Naive thymus-derived CD4-positive, alpha-beta T cell (primary cell): ENCODE results near the gene TRH. TPM values are rescaled to one million over a fixed set of nuclear protein-coding genes. Genes with fewer than 3 reads are reported as not detected.

Source experiments
- ATAC-seq: fragments of 150-1000 bp; cut with Tn5 transposase; 2 replicates; pipeline ENCODE4 v1.10.0; 2021; ENCODE audit warnings: mild to moderate bottlenecking, moderate library complexity
- CTCF ChIA-PET: fragments of 350-600 bp; sonication (Branson Sonifier 250); formaldehyde crosslinking; loops from one replicate; lab custom pipeline; 2021; ENCODE audit warnings: antibody characterized with exemption; lab: Charles Lee
- POLR2A ChIA-PET: fragments of 350-600 bp; sonication (Branson Sonifier 250); formaldehyde crosslinking; loops from one replicate; lab custom pipeline; 2021; ENCODE audit warnings: antibody characterized with exemption, inconsistent platforms; lab: Charles Lee
- DNase-seq, 9 donors: peaks; one replicate each; pipeline versions ENCODE4 v3.0.0 to v3.0.0-alpha.2; 2020 to 2022; ENCODE audit warnings: mixed read lengths in 1 of 9
- H3K27ac ChIP-seq: one replicate; pipeline ENCODE4 v1.7.0; 2013; ENCODE audit warnings: mild to moderate bottlenecking, low read depth, low read length, moderate library complexity
- H3K27me3 ChIP-seq, 2 donors: one replicate each; pipeline ENCODE4 v1.7.0; 2013; ENCODE audit warnings: low read length in 2 of 2, mild to moderate bottlenecking in 2 of 2, moderate library complexity in 2 of 2; ENCODE audit not compliant: control insufficient read depth in 2 of 2, insufficient read depth in 2 of 2
- H3K36me3 ChIP-seq, 3 experiments: 1 replicate in 2 of 3; 2 replicates in 1 of 3; pipeline ENCODE4 v1.7.0; 2013; ENCODE audit warnings: low read length in 3 of 3, mild to moderate bottlenecking in 3 of 3, moderate library complexity in 1 of 3; ENCODE audit not compliant: insufficient read depth in 3 of 3, control insufficient read depth in 2 of 3
- H3K4me1 ChIP-seq, 2 donors: one replicate each; pipeline ENCODE4 v1.7.0; 2013; ENCODE audit warnings: low read length in 2 of 2, mild to moderate bottlenecking in 2 of 2, moderate library complexity in 1 of 2; ENCODE audit not compliant: control insufficient read depth in 2 of 2, insufficient read depth in 2 of 2
- H3K4me3 ChIP-seq: 2 replicates; pipeline ENCODE4 v1.7.0; 2013; ENCODE audit warnings: mild to moderate bottlenecking, low read length
- H3K9me3 ChIP-seq, 3 experiments: 1 replicate in 2 of 3; 2 replicates in 1 of 3; pipeline ENCODE4 v1.7.0; 2013; ENCODE audit warnings: low read length in 3 of 3; ENCODE audit not compliant: control insufficient read depth in 2 of 3
- H3K27ac Mint-ChIP-seq, 9 donors: one replicate each; pipeline ENCODE4 v1.8.0; 2020 to 2022; ENCODE audit warnings: mixed read lengths in 9 of 9, mild to moderate bottlenecking in 8 of 9, moderate library complexity in 5 of 9, inconsistent platforms in 2 of 9
- H3K27me3 Mint-ChIP-seq, 5 donors: one replicate each; pipeline ENCODE4 v1.8.0; 2021 to 2022; ENCODE audit warnings: mixed read lengths in 5 of 5, mild to moderate bottlenecking in 1 of 5
- H3K36me3 Mint-ChIP-seq, 5 donors: one replicate each; pipeline ENCODE4 v1.8.0; 2020 to 2022; ENCODE audit warnings: mixed read lengths in 5 of 5, mild to moderate bottlenecking in 3 of 5, inconsistent platforms in 1 of 5
- H3K4me1 Mint-ChIP-seq, 7 donors: one replicate each; pipeline ENCODE4 v1.8.0; 2020 to 2022; ENCODE audit warnings: mixed read lengths in 7 of 7, mild to moderate bottlenecking in 3 of 7, inconsistent platforms in 1 of 7
- H3K4me3 Mint-ChIP-seq, 10 donors: one replicate each; pipeline ENCODE4 v1.8.0; 2020 to 2022; ENCODE audit warnings: mild to moderate bottlenecking in 10 of 10, mixed read lengths in 10 of 10, moderate library complexity in 6 of 10, inconsistent platforms in 2 of 10
- H3K9me3 Mint-ChIP-seq, 11 donors: one replicate each; pipeline ENCODE4 v1.8.0; 2020 to 2022; ENCODE audit warnings: mixed read lengths in 11 of 11, mild to moderate bottlenecking in 4 of 11, inconsistent platforms in 1 of 11, moderate library complexity in 1 of 11
- intact Hi-C, 2 donors: fragments of 100-400 bp; cut with micrococcal nuclease; formaldehyde crosslinking; loops; one replicate each; pipeline ENCODE4 v1.15.1; 2023
- polyA plus RNA-seq, 2 donors: library from polyadenylated mRNA; unstranded; fragments of 300-500 nt; fragmentation: Illumina TruSeq; gene quantifications; one replicate each; pipeline ENCODE4 v1.2.3, GENCODE V29; 2021
- total RNA-seq, 6 experiments: library from RNA in 5 of 6; stranded (reverse) in 5 of 6; gene quantifications; 1 replicate in 5 of 6; 2 replicates in 1 of 6; pipeline ENCODE4 v1.2.3 and lab custom pipeline; 2021 to 2026

Gene TRH
- total and polyA plus RNA-seq, 7 experiments from 2014 or later, result not detected

DNA sequence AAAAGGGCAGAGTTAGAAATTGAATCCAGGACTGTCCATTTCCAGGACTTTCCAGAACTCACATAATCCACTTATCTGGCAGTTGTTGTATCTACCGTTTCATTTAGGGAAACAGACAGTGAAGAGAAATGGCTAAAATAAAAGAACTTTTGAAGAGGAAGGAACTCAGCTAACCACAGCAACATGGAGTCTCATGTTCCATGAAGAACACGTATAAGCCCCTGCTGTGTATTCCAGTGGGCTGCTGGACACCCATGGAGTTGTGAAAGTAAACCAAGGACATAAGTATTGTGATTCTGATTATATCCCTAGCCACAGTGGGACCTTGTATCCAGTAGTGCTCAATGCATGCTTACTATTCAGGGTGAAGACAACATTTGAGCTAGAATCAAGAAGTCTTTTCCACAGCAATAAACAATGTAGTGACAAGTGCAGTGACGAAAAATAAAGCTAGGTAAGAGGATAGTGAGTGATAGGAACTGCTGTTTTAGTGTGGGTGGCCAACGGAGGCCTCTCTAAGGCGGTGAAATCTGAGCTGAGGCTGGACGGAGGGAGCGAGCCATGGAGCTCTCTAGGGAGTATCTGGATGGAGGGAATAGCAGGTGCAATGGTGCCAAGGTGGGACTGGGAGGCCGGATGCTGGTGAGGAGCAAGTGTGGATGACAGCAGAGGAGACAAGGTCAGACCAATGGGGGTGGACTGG is 26.8 kb upstream of the TRH start:
- no peaks in the 10 kb centered on the region for H3K36me3 Mint-ChIP-seq
- H3K4me1 Mint-ChIP-seq, result peaks cover 0 to 5% (median 0%) of the 10 kb centered on the region in 7 donors
- CTCF ChIA-PET, result no interaction called here

DNA sequence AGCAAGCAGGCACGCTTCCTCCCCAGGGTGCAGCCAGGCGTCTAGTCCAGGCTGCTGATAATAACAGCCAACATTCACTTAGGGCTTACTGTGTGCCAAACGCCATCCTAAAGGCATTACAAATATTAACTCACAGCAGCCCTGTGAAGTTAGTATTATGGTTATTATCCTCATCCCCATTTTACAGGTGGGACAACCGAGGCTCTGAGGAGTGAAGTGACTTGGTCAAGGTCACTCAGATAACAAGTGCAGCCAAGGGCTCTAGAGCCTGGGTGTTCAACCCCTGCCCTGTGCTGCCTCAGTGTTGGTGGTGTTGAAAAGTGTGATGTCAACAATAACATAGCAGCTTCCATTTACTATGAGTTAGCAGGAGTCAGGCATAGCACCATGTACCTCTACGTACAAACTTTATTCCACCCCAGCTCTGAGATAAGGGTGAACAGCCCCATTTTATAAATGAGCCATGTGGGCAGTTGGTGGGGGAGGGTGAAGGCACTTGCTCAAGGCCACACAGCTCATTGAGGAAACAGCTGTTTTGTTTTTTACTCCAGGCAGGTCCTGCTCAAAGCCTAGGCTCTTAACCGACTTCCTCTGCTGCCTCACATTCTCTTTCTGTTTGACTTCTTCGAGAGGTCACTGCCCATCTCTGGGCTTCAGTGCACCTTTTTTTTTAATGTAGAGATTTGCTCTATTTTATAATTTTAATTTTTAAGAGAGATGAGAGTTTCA is 24.0 kb upstream of the TRH start:
- H3K9me3 ChIP-seq, result peaks cover 0 to 6% (median 0%) of the 10 kb centered on the region in 3 experiments
- no peaks in the 10 kb centered on the region for H3K36me3 Mint-ChIP-seq
- no peak overlapping the region for H3K4me3 ChIP-seq
- intact Hi-C loops, result no loop called here
- H3K27me3 ChIP-seq, result no peaks in the 10 kb centered on the region
- ATAC-seq (no peak), DNase-seq (no peak)
- H3K27ac ChIP-seq, result no peak overlapping the region
- H3K36me3 ChIP-seq, result no peaks in the 10 kb centered on the region
- H3K9me3 Mint-ChIP-seq, result peaks cover 0 to 7% (median 1%) of the 10 kb centered on the region in 11 donors
- H3K27ac Mint-ChIP-seq, result no peak overlapping the region
- peaks cover 0 to 9% (median 0%) of the 10 kb centered on the region in 7 donors for H3K4me1 Mint-ChIP-seq
- no peaks in the 10 kb centered on the region for H3K4me1 ChIP-seq
- H3K27me3 Mint-ChIP-seq, result peaks cover 4 to 14% (median 6%) of the 10 kb centered on the region in 5 donors
- ChIA-PET CTCF (no interaction called here), POLR2A (no interaction called here)
- no peak overlapping the region for H3K4me3 Mint-ChIP-seq

More for the DNA sequence above, 26.8 kb upstream of the TRH start:
- H3K27ac ChIP-seq, result no peak overlapping the region
- no peak for ATAC-seq
- H3K4me3 Mint-ChIP-seq, result no peak overlapping the region
- POLR2A ChIA-PET, result no interaction called here
- H3K9me3 Mint-ChIP-seq, result peaks cover 0 to 7% (median 2%) of the 10 kb centered on the region in 11 donors
- H3K27me3 ChIP-seq, result no peaks in the 10 kb centered on the region
- DNase-seq, result no peak
- no peak overlapping the region for H3K4me3 ChIP-seq
- H3K36me3 ChIP-seq, result no peaks in the 10 kb centered on the region
- no peak overlapping the region for H3K27ac Mint-ChIP-seq
- intact Hi-C loops, result loop anchor here in 1 of 2 donors (10.0 kb wide), 1 partner anchor 57 kb away; no protein-coding TSS in a partner anchor
- peaks cover 0 to 14% (median 8%) of the 10 kb centered on the region in 5 donors for H3K27me3 Mint-ChIP-seq
- no peaks in the 10 kb centered on the region for H3K4me1 ChIP-seq
- H3K9me3 ChIP-seq, result peaks cover 0 to 6% (median 0%) of the 10 kb centered on the region in 3 experiments

- intact Hi-C loops, result no loop called here
- Histone ChIP-seq H3K9me3 (no peaks in the 10 kb centered on the region), H3K4me3 (no peak overlapping the region), H3K4me1 (no peaks in the 10 kb centered on the region), H3K27me3 (no peaks in the 10 kb centered on the region), H3K27ac (no peak overlapping the region), H3K36me3 (no peaks in the 10 kb centered on the region)
- no peak overlapping the region for H3K27ac Mint-ChIP-seq
- H3K27me3 Mint-ChIP-seq, result peaks cover 0 to 8% (median 4%) of the 10 kb centered on the region in 5 donors
- peaks cover 0 to 6% (median 0%) of the 10 kb centered on the region in 7 donors for H3K4me1 Mint-ChIP-seq
- no peak for DNase-seq
- ChIA-PET CTCF (interaction anchor here (0.6 kb wide), 1 partner anchor 24 kb away, joined by 5 read pairs; no protein-coding TSS in a partner anchor), POLR2A (no interaction called here)
- no peak for ATAC-seq
- no peak overlapping the region for H3K4me3 Mint-ChIP-seq
- H3K9me3 Mint-ChIP-seq, result peaks cover 0 to 3% (median 0%) of the 10 kb centered on the region in 11 donors
- no peaks in the 10 kb centered on the region for H3K36me3 Mint-ChIP-seq
Measured at GRCh38 chr3:129952556-129953355, 21.8 kb upstream of the TRH start.

- Histone ChIP-seq H3K36me3 (no peaks in the 10 kb centered on the region), H3K27ac (no peak overlapping the region), H3K27me3 (no peaks in the 10 kb centered on the region), H3K4me3 (no peak overlapping the region), H3K9me3 (no peaks in the 10 kb centered on the region), H3K4me1 (no peaks in the 10 kb centered on the region)
- ChIA-PET CTCF (no interaction called here), POLR2A (no interaction called here)
- H3K4me1 Mint-ChIP-seq, result peaks cover 0 to 8% (median 0%) of the 10 kb centered on the region in 7 donors
- no peak overlapping the region for H3K4me3 Mint-ChIP-seq
- DNase-seq, result no peak
- no peak overlapping the region for H3K27ac Mint-ChIP-seq
- no peaks in the 10 kb centered on the region for H3K36me3 Mint-ChIP-seq
- intact Hi-C loops, result no loop called here
- no peak for ATAC-seq
- no peaks in the 10 kb centered on the region for H3K9me3 Mint-ChIP-seq
- H3K27me3 Mint-ChIP-seq, result peaks cover 0 to 8% (median 4%) of the 10 kb centered on the region in 5 donors
Measured at GRCh38 chr3:129953621-129954020, 20.9 kb upstream of the TRH start.

DNA sequence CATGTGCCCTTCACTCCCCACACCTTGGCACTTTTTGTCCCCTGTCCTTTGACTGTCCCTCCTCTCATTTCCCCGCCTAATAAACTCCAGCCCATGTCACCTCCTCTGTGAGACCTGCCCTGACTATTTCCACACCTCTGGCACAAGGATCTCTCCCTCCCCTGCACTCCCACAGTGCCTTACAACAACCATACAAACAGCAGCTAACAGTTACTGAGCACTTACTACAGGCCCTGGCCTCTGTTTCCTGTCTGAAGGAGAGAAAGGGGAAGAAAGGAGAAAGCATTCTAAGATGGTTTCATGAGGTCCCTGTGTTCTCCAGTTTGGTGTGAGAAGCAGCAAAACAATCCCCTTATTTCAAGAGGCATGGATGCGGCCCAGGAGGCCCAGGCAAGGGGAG is 20.0 kb upstream of the TRH start:
- Histone ChIP-seq H3K36me3 (no peaks in the 10 kb centered on the region), H3K27me3 (no peaks in the 10 kb centered on the region), H3K4me3 (no peak overlapping the region), H3K9me3 (no peaks in the 10 kb centered on the region), H3K4me1 (no peaks in the 10 kb centered on the region), H3K27ac (no peak overlapping the region)
- H3K27ac Mint-ChIP-seq, result no peak overlapping the region
- intact Hi-C loops, result no loop called here
- DNase-seq (no peak), ATAC-seq (peak; percentile 39)
- H3K27me3 Mint-ChIP-seq, result peaks cover 0 to 8% (median 0%) of the 10 kb centered on the region in 5 donors
- POLR2A ChIA-PET, result no interaction called here
- H3K36me3 Mint-ChIP-seq, result no peaks in the 10 kb centered on the region
- H3K4me1 Mint-ChIP-seq, result peaks cover 0 to 9% (median 0%) of the 10 kb centered on the region in 7 donors
- H3K9me3 Mint-ChIP-seq, result no peaks in the 10 kb centered on the region
- CTCF ChIA-PET, result no interaction called here
- no peak overlapping the region for H3K4me3 Mint-ChIP-seq

- no peak for ATAC-seq
- no peaks in the 10 kb centered on the region for H3K36me3 ChIP-seq
- DNase-seq, result no peak
- Mint-ChIP-seq H3K4me1 (peaks cover 0 to 9% (median 0%) of the 10 kb centered on the region in 7 donors), H3K27me3 (peaks cover 0 to 8% (median 0%) of the 10 kb centered on the region in 5 donors), H3K27ac (no peak overlapping the region), H3K9me3 (no peaks in the 10 kb centered on the region), H3K36me3 (no peaks in the 10 kb centered on the region), H3K4me3 (no peak overlapping the region)
- intact Hi-C loops, result no loop called here
- H3K9me3 ChIP-seq, result no peaks in the 10 kb centered on the region
- CTCF ChIA-PET, result no interaction called here
- POLR2A ChIA-PET, result no interaction called here
- no peaks in the 10 kb centered on the region for H3K4me1 ChIP-seq
- H3K27me3 ChIP-seq, result no peaks in the 10 kb centered on the region
- no peak overlapping the region for H3K27ac ChIP-seq
- H3K4me3 ChIP-seq, result no peak overlapping the region
Measured at GRCh38 chr3:129956936-129957335, 17.6 kb upstream of the TRH start.
